ENCODE measurements around the gene TUBA4A. TPM values are rescaled to one million over a fixed set of nuclear protein-coding genes. Genes with fewer than 3 reads are reported as not detected.

Gene TUBA4A
- total and polyA plus RNA-seq, 10 of the 15 experiments (the other 5 are each of a cell fraction or from before 2014, with no cell fraction given) = 58.2 to 325 (median 134) TPM

GRCh38 chr2:219254590-219255201 is 978 bp upstream of the TUBA4A start:
- ATAC-seq = peak; percentile 29
- RAD21 ChIA-PET (ENCODE audit: unreplicated experiment) = interaction anchor here (0.8 to 5.1 kb wide), 11 partner anchors 9 to 134 kb away, joined by 3 to 53 read pairs (median 5); partner anchors contain the start of genes ANKZF1, ATG9A, DNAJB2 and GLB1L
- Histone ChIP-seq H3K4me2 (ENCODE audit: control insufficient read depth, insufficient read depth) (peak overlapping the region; percentile 92), H3K4me3 (peak overlapping the region; percentile 86), H3K9me3 (replicated peaks; ENCODE audit: control insufficient read depth, insufficient read depth, low read length) (no peaks in the 10 kb centered on the region), H4K20me1 (ENCODE audit: control insufficient read depth, insufficient read depth) (0 out of 2 replicates have a peak, but pooled peaks cover 3% of the 10 kb centered on the region), H3K27ac (ENCODE audit: control insufficient read depth, insufficient read depth) (no peak overlapping the region), H3K27me3 (replicated peaks in 1 of 2; ENCODE audit: control insufficient read depth in 2 of 2, insufficient read depth in 2 of 2, low read length in 1 of 2) (no peaks in the 10 kb centered on the region), H3K36me3 (ENCODE audit: control insufficient read depth in 2 of 2, insufficient read depth in 2 of 2, low read length in 1 of 2) (peaks cover 8 to 9% of the 10 kb centered on the region in 2 experiments), H3K4me1 (ENCODE audit: control insufficient read depth, insufficient read depth, low read length) (peaks cover 16% of the 10 kb centered on the region), H2AFZ (ENCODE audit: control insufficient read depth, low read depth, low read length) (peak overlapping the region; percentile 92), H3K9ac (ENCODE audit: control insufficient read depth, insufficient read depth, low read length) (peak overlapping the region; percentile 50; the same call in 1 of the 2 replicates), H3K79me2 (ENCODE audit: control insufficient read depth, insufficient read depth, low read length) (peaks cover 38% of the 10 kb centered on the region)
- intact Hi-C loops (cut with micrococcal nuclease; ENCODE audit: unreplicated experiment) = loop anchor here (2.0 kb wide), 1 partner anchor 94 kb away; the partner anchor contains the start of gene NHEJ1
- SMC1A ChIA-PET (ENCODE audit: uncharacterized antibody, unreplicated experiment) = interaction anchor here (0.7 to 8.6 kb wide), 9 partner anchors 9 to 359 kb away, joined by 3 to 98 read pairs (median 4); partner anchors contain the start of genes ABCB6, DNAJB2, GLB1L and STK16
- no peak for DNase-seq (ENCODE audit: low read depth, low spot score)
- FAIRE-seq = peak; percentile 81
- no TSS peak for BruUV-seq (replicated peaks)
- CTCF ChIA-PET = interaction anchor here (0.6 to 6.1 kb wide), 16 partner anchors 10 to 357 kb away, joined by 3 to 65 read pairs (median 4); partner anchors contain the start of genes CNPPD1, DNAJB2, GLB1L and NHEJ1
- TF ChIP-seq SRF (IDR thresholded peaks at IDR 0.05; ENCODE audit: low read depth in 2 of 2, low read length in 2 of 2) (no peak), BHLHE40 (IDR thresholded peaks at IDR 0.05; ENCODE audit: borderline replicate concordance in 1 of 2, low read depth in 2 of 2, low read length in 1 of 2) (0 out of 4 replicates have a peak, but pooled peaks of 1 of the 2 experiments have one; percentile 2), LARP7 (IDR thresholded peaks at IDR 0.05) (0 out of 2 replicates have a peak, but pooled peaks have one; percentile 39), MLLT1 (IDR thresholded peaks at IDR 0.05) (peak; percentile 29; the same call in 1 of the 2 replicates), ZBTB11 (CRISPR knock-in tag; IDR thresholded peaks at IDR 0.05) (no peak), SPI1 (IDR thresholded peaks at IDR 0.05; ENCODE audit: borderline replicate concordance, insufficient read depth, low read depth, low read length) (0 out of 2 replicates have a peak, but pooled peaks have one; percentile 5), E4F1 (IDR thresholded peaks at IDR 0.05; ENCODE audit: borderline replicate concordance, partially characterized antibody) (no peak), ATF7 (IDR thresholded peaks at IDR 0.05; ENCODE audit: low read depth) (peak; percentile 89), ATF2 (IDR thresholded peaks at IDR 0.05; ENCODE audit: low read length) (0 out of 2 replicates have a peak, but pooled peaks have one; percentile 26), CREB1 (IDR thresholded peaks at IDR 0.05; ENCODE audit: low read depth) (peak; percentile 37; the same call in 1 of the 2 replicates), HDGF (IDR thresholded peaks at IDR 0.05) (peak; percentile 51; the same call in 1 of the 2 replicates), ESRRA (IDR thresholded peaks at IDR 0.05; ENCODE audit: low read length) (peak; percentile 79)
- POLR2A ChIA-PET = interaction anchor here (0.8 to 9.0 kb wide), 16 partner anchors 9 to 368 kb away, joined by 3 to 160 read pairs (median 4); partner anchors contain the start of genes ABCB6, ANKZF1, ATG9A and DNAJB2
- 6% methylated on average over 12 of the region's 12 CpGs for WGBS (ENCODE audit: insufficient coverage, insufficient replicate concordance, low lambda C conversion rate, missing lambda C conversion rate)
- in situ Hi-C loops (cut with MboI) = no loop called here

Measured in GM12878 (cell line).